RWPE2 (cell line): ENCODE measurements around the gene BCL7A.
A peak's percentile ranks its signal among the peaks of the same experiment; 100 is the strongest.

Experiments used
- ATAC-seq: fragments of 200-7000 bp; cut with Tn5 transposase; 3 replicates; pipeline ENCODE4 v1.9.1; 2021; ENCODE audit warnings: low read depth
- DNase-seq: peaks from one replicate; pipeline ENCODE4 v3.0.0-alpha.2; 2020; ENCODE audit warnings: low spot score
- H3K27ac ChIP-seq: fragments of 450-650 bp; 2 replicates; pipeline ENCODE4 v1.5.1; 2017; ENCODE audit warnings: mild to moderate bottlenecking; ENCODE audit not compliant: poor library complexity, severe bottlenecking
- H3K27me3 ChIP-seq: fragments of 250-450 bp; sonication (Bioruptor Pico); 2 replicates; pipeline ENCODE4 v1.5.1; 2021; ENCODE audit warnings: mild to moderate bottlenecking, moderate library complexity; ENCODE audit not compliant: insufficient read depth, poor library complexity, severe bottlenecking
- H3K36me3 ChIP-seq: fragments of 250-450 bp; sonication (Bioruptor Pico); 2 replicates; pipeline ENCODE4 v1.5.1; 2020; ENCODE audit warnings: low read depth, mild to moderate bottlenecking, moderate library complexity
- H3K4me1 ChIP-seq: fragments of 250-450 bp; sonication (Bioruptor Pico); 2 replicates; pipeline ENCODE4 v1.5.1; 2021; ENCODE audit warnings: mild to moderate bottlenecking, moderate library complexity; ENCODE audit not compliant: insufficient read depth, poor library complexity, severe bottlenecking
- H3K4me3 ChIP-seq: fragments of 250-450 bp; sonication (Bioruptor Pico); 2 replicates; pipeline ENCODE4 v1.5.1; 2021; ENCODE audit warnings: mild to moderate bottlenecking, moderate library complexity; ENCODE audit not compliant: severe bottlenecking
- H3K9me3 ChIP-seq: fragments of 250-450 bp; sonication (Bioruptor Pico); 2 replicates; pipeline ENCODE4 v1.5.1; 2021; ENCODE audit warnings: mild to moderate bottlenecking, moderate library complexity; ENCODE audit not compliant: severe bottlenecking
- CTCF ChIP-seq: fragments of 450-650 bp; IDR thresholded peaks from one replicate; pipeline ENCODE4 v1.5.1; 2017; ENCODE audit warnings: mild to moderate bottlenecking, moderate library complexity; ENCODE audit not compliant: poor library complexity, severe bottlenecking

Gene BCL7A

DNA sequence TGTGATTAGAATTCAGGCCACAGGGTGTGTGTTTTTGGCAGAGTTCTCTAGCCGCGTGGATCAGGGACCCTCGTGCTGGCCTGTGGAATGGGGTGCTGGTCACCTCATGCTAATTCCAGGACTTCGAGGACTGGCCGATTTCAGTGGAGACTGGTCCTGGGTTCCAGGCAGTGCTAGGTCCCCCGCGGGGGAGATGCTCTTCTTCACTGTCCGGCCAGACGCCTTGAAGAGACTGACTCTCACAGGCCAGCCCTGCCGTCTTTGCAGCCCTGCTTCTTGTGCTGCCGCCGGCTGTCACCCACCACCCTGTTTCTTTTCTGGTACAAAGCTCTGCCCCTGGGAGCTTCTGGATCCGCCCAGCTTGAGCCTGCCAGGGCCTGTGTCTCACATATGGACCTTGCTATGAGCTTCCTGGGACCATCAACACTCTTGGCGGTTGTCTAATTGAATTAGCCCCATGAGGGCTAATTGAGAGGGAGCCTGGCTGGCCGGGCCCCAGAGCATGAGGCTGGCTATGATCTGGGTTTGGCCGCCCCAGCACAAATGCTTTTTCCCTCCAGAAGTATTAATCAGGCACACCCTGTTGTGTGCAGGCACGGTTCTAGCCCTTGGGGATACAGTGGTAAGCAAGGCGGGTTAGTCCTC, 65.1 kb downstream of the BCL7A start:
- H3K4me1 ChIP-seq: peaks cover 17% of the 10 kb centered on the region
- no peak overlapping the region for H3K4me3 ChIP-seq
- H3K36me3 ChIP-seq: peaks cover 65% of the 10 kb centered on the region
- DNase-seq: no peak
- no peak overlapping the region for H3K27ac ChIP-seq
- no peaks in the 10 kb centered on the region for H3K27me3 ChIP-seq
- no peaks in the 10 kb centered on the region for H3K9me3 ChIP-seq
- TF ChIP-seq CTCF: no peak
- ATAC-seq: no peak

GRCh38 chr12:122087431-122088178, 65.9 kb downstream of the BCL7A start:
- DNase-seq: no peak
- H3K4me3 ChIP-seq: no peak overlapping the region
- no peak for TF ChIP-seq CTCF
- H3K9me3 ChIP-seq: no peaks in the 10 kb centered on the region
- H3K36me3 ChIP-seq: peaks cover 58% of the 10 kb centered on the region
- ATAC-seq: no peak
- H3K27me3 ChIP-seq: no peaks in the 10 kb centered on the region
- H3K4me1 ChIP-seq: peaks cover 9% of the 10 kb centered on the region
- no peak overlapping the region for H3K27ac ChIP-seq

- Histone ChIP-seq H3K4me1 (peaks cover 8% of the 10 kb centered on the region), H3K9me3 (no peaks in the 10 kb centered on the region), H3K36me3 (peaks cover 53% of the 10 kb centered on the region), H3K27ac (no peak overlapping the region), H3K4me3 (no peak overlapping the region), H3K27me3 (no peaks in the 10 kb centered on the region)
- ATAC-seq (no peak), DNase-seq (no peak)
- TF ChIP-seq CTCF: no peak
These were observed 66.6 kb downstream of the BCL7A start for GRCh38 chr12:122088179-122088810.

- Histone ChIP-seq H3K27ac (peak overlapping the region; percentile 1), H3K4me1 (peaks cover 8% of the 10 kb centered on the region), H3K9me3 (no peaks in the 10 kb centered on the region), H3K4me3 (no peak overlapping the region), H3K27me3 (no peaks in the 10 kb centered on the region), H3K36me3 (peaks cover 45% of the 10 kb centered on the region)
- TF ChIP-seq CTCF: no peak
- ATAC-seq (no peak), DNase-seq (no peak)
These were observed 67.4 kb downstream of the BCL7A start for GRCh38 chr12:122089077-122089476.
